GM12873 (cell line): ENCODE measurements around the gene ERCC2.

Experiments
- TF ChIP-seq, protein P1 (sequence below): IDR thresholded peaks from 2 replicates; pipeline ENCODE4 v1.5.1; 2012; ENCODE audit warnings: low read depth, mild to moderate bottlenecking, moderate library complexity, low read length, control low read depth; ENCODE audit not compliant: insufficient read depth; ENCODE audit errors: missing control alignments

Gene ERCC2

DNA sequence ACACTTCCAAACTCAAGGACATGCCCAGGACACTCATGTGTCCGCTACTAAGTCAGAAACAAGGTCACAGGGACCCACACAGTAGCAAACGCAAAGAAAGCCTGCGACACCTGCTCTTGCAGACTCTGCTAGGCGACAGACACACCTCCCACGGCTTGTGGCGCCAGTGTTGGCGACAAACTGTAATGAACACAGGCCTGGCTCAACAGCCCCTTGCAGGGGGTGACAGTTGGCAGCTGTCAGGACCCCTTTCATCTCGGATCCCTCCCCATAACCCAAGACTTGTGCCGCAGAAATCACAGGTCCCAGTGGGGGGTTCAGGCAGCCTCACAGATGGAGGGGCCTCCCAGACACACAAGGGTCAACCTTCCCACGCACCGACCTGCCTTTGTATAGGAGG lies 48.1 kb downstream of the ERCC2 start:
- TF ChIP-seq, protein P1, sequence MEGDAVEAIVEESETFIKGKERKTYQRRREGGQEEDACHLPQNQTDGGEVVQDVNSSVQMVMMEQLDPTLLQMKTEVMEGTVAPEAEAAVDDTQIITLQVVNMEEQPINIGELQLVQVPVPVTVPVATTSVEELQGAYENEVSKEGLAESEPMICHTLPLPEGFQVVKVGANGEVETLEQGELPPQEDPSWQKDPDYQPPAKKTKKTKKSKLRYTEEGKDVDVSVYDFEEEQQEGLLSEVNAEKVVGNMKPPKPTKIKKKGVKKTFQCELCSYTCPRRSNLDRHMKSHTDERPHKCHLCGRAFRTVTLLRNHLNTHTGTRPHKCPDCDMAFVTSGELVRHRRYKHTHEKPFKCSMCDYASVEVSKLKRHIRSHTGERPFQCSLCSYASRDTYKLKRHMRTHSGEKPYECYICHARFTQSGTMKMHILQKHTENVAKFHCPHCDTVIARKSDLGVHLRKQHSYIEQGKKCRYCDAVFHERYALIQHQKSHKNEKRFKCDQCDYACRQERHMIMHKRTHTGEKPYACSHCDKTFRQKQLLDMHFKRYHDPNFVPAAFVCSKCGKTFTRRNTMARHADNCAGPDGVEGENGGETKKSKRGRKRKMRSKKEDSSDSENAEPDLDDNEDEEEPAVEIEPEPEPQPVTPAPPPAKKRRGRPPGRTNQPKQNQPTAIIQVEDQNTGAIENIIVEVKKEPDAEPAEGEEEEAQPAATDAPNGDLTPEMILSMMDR: no peak

GRCh38 chr19:45321848-45322247 lies 48.5 kb downstream of the ERCC2 start:
- TF ChIP-seq, protein P1: no peak

- TF ChIP-seq, protein P1: no peak
Observed at GRCh38 chr19:45320997-45321775, 49.2 kb downstream of the ERCC2 start.

- TF ChIP-seq, protein P1: no peak
Observed at GRCh38 chr19:45315304-45315703, 55.1 kb downstream of the ERCC2 start.

DNA sequence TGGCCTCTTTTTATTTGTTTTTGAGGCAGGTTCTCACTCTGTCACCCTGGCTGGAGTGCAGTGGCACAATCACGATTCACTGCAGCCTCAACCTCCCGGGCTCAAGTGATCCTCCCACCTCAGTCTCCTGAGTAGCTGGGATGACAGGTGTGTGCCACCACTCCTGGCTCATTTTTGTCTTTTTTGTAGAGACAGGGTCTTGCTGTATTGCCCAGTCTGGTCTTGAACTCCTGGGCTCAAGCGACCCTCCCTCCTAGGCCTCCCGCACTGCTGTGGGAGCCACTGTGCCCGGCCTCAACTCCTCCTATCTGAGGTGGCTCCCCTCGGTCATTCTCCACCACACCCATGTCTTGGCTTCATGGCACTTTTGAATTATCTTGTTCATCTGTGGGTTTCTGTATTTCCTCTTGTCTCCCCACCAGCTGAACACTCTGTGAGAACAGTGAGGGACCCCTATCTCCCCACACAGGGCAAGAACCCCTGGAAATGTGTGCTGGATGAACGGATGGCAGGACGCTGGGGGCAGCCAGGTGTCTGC lies 55.6 kb downstream of the ERCC2 start:
- TF ChIP-seq, protein P1: no peak

GRCh38 chr19:45311621-45312020 lies 58.8 kb downstream of the ERCC2 start:
- TF ChIP-seq, protein P1: no peak

DNA sequence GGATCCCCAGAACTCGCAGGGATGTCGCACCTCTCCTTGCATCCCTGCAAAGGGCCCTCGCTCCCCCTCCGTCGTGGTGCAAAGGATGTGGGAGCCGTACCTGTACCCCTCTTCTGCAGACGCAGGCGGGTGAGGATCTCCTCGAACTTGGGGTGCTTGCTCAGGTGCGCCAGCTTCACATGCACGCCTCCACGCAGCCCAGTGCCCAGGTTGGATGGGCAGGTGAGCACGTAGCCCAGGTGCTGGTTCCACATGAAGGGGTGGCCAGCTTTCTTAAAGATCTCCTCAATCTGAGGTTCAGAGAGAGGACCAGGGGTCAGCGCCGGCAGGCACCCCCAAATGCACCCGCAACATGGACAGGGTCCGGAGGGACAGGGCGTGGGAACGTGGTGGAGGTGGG lies 63.0 kb downstream of the ERCC2 start:
- TF ChIP-seq, protein P1: no peak
